ENCODE data around the gene STUM. TPM values are rescaled to one million over a fixed set of nuclear protein-coding genes. Genes with fewer than 3 reads are reported as not detected.

STUM gene
- total RNA-seq, 1 donor, result not detected

DNA sequence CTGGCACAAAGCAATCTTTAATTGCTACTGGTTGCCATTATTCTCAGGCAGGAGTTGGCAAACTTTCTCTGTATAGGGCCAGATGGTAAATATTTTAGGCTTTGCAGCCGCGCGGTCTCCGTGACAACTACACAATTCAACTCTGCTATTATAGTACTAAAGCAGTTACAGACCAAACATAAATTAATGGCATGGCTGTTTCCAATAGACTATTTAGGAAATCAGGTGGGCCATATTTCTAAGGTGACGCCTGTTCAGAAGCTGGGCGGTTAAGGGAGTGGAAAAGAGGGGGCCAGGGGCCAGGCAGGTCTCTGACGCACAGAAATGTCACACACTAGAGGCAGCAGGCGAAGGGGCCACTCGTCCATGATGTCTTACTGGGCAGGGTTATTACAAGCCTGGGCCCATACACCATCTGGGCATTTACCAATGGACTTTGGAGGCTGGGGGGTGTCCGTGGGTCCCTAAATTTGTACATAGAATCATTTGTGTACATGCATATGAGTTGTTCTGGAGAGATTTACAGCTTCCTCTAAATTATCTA, 80.1 kb downstream of the STUM start:
- TF ChIP-seq, protein P1, sequence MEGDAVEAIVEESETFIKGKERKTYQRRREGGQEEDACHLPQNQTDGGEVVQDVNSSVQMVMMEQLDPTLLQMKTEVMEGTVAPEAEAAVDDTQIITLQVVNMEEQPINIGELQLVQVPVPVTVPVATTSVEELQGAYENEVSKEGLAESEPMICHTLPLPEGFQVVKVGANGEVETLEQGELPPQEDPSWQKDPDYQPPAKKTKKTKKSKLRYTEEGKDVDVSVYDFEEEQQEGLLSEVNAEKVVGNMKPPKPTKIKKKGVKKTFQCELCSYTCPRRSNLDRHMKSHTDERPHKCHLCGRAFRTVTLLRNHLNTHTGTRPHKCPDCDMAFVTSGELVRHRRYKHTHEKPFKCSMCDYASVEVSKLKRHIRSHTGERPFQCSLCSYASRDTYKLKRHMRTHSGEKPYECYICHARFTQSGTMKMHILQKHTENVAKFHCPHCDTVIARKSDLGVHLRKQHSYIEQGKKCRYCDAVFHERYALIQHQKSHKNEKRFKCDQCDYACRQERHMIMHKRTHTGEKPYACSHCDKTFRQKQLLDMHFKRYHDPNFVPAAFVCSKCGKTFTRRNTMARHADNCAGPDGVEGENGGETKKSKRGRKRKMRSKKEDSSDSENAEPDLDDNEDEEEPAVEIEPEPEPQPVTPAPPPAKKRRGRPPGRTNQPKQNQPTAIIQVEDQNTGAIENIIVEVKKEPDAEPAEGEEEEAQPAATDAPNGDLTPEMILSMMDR (IDR thresholded peaks at IDR 0.05; ENCODE audit: insufficient read depth, low read length), result no peak

DNA sequence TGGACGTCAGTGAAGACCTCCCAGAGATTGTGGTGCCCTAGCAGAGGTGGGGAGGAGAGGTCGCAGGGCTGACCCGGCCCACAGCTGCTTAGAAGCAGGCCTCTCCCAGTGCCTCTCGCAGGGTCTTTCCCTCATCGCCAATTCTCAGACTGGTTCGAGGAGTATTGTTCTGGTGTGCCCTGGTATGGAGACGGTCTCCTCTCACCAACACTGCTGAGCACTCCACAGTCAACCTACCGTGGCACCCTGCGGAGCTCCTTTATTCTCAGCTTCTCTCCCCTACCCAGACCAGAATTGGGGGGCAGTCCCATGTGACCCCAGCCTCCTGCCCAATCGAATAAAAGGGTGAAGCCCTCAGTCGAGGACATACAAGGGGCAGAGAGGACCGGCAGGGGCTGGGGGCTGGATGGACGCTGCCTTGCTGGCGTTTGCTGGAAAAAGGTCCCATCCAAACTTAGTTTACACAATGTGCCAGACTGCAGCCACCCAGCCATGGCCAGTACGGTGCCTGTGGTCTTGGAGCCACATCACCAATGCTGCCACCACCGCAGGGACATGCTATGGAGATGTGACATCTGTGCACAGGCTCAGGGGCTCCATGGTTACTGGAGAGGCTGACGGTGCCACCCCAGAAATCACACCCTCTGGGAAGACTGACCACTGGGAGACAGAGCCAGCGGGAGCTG, 80.8 kb downstream of the STUM start:
- no peak overlapping the region for H3K4me3 ChIP-seq (ENCODE audit: low read depth, low read length)
- no peak for DNase-seq (ENCODE audit: low read depth)
- TF ChIP-seq, protein P1 (IDR thresholded peaks at IDR 0.05; ENCODE audit: insufficient read depth, low read length), result no peak

More for the DNA sequence above, 80.1 kb downstream of the STUM start:
- no peak overlapping the region for H3K4me3 ChIP-seq (ENCODE audit: low read depth, low read length)
- no peak for DNase-seq (ENCODE audit: low read depth)

DNA sequence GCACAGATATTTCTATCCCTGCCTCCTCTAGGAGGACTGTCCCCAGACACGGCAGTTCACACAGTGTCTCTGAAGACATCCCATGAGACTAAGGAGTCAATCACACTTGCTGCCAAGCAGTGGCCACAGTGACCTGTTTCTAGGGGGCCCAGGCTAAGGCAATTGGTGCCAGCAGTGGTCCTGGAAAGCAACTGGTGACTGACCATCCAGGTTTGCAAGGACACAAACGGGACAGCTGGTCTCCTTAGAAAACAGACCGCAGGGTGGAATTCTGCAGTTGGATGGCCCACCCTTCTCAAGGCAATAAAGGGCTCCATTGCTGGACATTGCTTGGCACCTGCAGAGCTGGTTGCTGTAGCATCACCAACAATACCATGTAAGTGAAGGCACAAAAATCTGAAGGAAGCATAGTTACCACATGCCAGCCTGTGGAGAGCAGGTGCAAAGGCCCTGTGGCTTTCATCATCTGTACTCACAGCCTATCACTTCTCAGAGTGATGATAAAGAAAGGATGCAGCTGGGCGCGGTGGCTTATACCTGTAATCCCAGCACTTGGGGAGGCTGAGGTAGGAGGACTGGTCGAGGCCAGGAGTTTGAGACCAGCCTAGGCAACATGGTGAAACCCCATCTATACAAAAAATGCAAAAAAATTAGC, 81.5 kb downstream of the STUM start:
- no peak overlapping the region for H3K4me3 ChIP-seq (ENCODE audit: low read depth, low read length)
- DNase-seq (ENCODE audit: low read depth), result no peak
- TF ChIP-seq, protein P1 (IDR thresholded peaks at IDR 0.05; ENCODE audit: insufficient read depth, low read length), result no peak

DNA sequence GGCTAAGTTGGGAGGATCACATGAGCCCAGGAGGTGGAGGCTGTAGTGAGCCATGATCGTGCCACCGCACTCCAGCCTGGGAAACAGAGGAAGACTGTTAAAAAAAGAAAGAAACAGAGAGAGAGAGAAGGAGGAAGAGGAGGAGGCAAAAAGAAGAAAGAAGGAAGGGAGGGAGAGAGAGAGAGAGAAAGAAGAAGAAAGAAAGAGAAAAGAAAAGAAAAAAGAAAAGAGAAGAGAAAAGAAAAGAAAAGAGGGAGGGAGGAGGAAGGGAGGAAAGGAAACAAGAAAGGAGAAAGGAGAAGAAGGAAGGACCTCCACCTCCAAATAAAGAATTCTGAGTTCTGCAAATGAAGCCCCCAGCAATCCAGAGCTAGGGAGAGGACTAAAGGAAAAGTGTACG, 82.0 kb downstream of the STUM start:
- TF ChIP-seq, protein P1 (IDR thresholded peaks at IDR 0.05; ENCODE audit: insufficient read depth, low read length), result no peak
- no peak for DNase-seq (ENCODE audit: low read depth)

DNA sequence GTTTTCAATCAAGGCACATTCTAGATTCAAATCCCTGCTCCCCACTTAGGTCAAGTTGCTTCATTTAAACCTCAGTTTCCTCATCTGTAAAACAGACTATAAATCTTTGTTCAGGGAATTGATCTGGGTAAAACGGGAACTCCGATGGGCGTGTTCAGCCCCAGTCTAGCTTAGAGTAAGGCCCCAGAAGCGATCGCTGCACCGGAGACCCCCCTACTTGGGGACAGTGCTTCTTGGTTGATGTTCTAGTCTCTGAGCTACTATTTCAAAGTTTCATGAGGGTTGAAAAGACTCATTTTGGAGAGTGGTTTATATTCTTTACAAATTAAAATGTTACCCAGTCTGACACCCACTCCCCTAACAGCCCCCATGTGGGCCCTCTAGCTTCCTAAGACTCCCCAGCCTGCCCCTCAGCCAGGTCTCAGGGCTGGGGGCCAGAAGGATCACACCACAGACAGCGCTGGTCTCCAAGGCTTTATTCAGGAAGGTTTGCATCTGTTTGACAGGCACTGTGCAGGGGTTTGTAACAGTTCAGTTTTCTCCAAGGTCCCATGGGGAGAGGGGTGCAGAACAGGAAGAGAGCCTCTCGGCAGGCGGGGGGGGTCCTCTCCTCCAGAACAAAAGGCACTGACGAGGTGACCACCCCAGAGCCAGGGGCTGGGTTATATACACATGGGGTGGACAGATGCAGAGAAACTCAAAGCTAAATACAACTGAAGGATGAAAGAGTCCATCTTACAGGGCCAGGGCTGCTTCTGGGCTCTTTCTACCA, 82.9 kb downstream of the STUM start:
- DNase-seq (ENCODE audit: low read depth), result no peak
- no peak overlapping the region for H3K4me3 ChIP-seq (ENCODE audit: low read depth, low read length)
- TF ChIP-seq, protein P1 (IDR thresholded peaks at IDR 0.05; ENCODE audit: insufficient read depth, low read length), result no peak

More for the DNA sequence above, 82.0 kb downstream of the STUM start:
- H3K4me3 ChIP-seq (ENCODE audit: low read depth, low read length), result no peak overlapping the region

DNA sequence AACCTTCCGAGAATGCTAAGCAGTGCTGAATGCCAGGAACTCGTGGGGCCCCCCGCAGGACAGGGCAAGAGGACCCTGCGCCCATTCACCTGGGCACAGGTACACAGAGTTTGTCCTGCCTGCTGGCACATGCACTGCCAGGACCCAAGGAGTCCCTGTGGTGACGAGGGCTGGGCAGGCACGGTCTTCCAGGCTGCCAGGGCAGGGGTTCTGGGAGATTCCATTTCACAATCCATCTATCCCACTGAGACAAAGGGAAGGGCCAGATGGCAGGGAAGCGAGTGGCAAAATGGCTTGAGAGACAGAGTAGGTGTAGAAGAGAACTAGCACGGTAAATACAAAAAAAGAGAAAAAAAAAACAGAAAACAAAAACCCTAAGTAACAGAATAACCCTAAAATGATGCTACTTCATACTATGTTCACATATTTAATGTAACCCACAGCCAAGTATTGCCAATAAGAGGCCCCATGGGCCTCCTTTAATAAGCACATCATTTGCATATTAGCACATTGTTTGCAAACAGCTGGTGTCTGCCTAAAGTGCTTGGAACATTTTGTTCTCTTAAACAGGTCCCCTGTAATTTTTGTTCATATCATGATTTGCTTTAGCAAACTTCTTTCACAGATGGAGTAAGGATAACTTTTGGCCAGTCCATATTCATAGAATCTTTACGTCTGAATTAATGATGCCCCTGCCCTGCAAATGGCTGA, 83.8 kb downstream of the STUM start:
- H3K4me3 ChIP-seq (ENCODE audit: low read depth, low read length), result no peak overlapping the region
- TF ChIP-seq, protein P1 (IDR thresholded peaks at IDR 0.05; ENCODE audit: insufficient read depth, low read length), result no peak

More for the DNA sequence above, 83.8 kb downstream of the STUM start:
- DNase-seq (ENCODE audit: low read depth), result no peak

Data from fibroblast of the aortic adventitia (primary cell).